DMS79 (cell line): Measurements from ENCODE around the gene UGP2.
"Not testable (repeated sequence)": the region's sequence is repeated elsewhere in the genome, so short reads cannot be mapped to it uniquely, and the experiment has no call there.

Experiments used
- DNase-seq: peaks from one replicate; lab custom pipeline; 2025; lab: John Stamatoyannopoulos, UW

The UGP2 gene

DNA sequence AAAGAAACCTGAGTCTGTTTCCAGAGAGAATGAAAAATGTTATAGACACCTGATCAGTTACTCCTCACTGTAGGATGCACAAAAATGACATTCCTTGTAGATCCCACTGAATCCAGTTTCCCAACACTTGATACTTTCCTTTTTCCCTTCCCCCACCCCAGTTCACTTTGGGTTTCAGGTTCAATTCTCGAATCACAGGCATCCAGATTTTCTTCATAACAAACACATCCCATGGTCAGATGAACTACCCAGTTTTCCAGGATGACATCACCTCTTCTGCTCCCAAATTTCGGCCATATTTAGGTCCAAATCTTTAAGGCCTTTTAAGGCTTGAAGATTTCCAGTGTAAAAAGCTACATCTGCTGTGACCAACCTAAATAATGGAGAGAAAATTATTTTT is 51.5 kb downstream of the UGP2 start:
- no peak for DNase-seq

GRCh38 chr2:63894167-63894566 is 52.5 kb downstream of the UGP2 start:
- no peak for DNase-seq

- no peak for DNase-seq
Measured at GRCh38 chr2:63898839-63899238, 57.1 kb downstream of the UGP2 start.

- no peak for DNase-seq
Measured at GRCh38 chr2:63899639-63900038, 57.9 kb downstream of the UGP2 start.

- no peak for DNase-seq
Measured at GRCh38 chr2:63902149-63902548, 60.5 kb downstream of the UGP2 start.

DNA sequence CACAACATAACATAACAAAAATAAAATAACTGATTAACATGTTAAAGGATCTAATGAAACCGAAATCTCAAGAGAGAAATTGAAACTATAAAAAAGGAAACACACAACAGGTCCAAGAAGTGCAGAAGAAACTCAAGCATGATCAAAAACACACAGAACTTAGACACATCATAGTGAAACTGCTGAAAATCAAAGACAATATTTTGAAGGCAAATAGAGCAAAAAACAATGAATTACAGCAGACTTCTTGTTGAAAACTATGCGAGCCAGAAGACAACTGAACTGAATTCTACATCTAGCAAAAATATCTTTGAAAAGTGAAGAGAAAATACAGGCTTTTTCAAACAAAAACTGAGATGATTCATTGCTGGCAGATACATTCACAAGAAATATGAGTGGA is 61.3 kb downstream of the UGP2 start:
- no peak for DNase-seq

GRCh38 chr2:63914311-63914710 is 72.6 kb downstream of the UGP2 start:
- no peak for DNase-seq

GRCh38 chr2:63926815-63927214 is 85.1 kb downstream of the UGP2 start:
- DNase-seq: no peak

DNA sequence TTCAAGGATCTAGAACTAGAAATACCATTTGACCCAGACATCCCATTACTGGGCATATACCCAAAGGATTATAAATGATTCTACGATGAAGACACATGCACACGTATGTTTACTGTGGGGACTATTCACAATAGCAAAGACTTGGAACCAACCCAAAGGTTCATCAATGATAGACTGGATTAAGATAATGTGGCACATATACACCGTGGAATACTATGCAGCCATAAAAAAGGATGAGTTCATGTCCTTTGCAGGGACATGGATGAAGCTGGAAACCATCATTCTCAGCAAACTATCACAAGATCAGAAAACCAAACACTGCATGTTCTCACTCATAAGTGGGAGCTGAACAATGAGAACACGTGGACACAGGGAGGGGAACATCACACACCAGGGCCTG is 90.4 kb downstream of the UGP2 start:
- DNase-seq: not testable (repeated sequence)
